ENCODE data around the gene MYOC. TPM values are rescaled to one million over a fixed set of nuclear protein-coding genes. Genes with fewer than 3 reads are reported as not detected.
"Not testable (repeated sequence)": the region's sequence is repeated elsewhere in the genome, so short reads cannot be mapped to it uniquely, and the experiment has no call there.

Gene MYOC
- total RNA-seq, 1 donor from 2014 or later: 5.3 TPM

GRCh38 chr1:171622152-171622462 is 30.4 kb downstream of the MYOC start, which contains the start of gene MYOCOS:
TSS of gene MYOCOS (plus strand) at chr1:171622243. CDS start at chr1:171623884, 1,641 bp downstream.
- intact Hi-C loops (cut with DNase I): no loop called here
- DNase-seq (ENCODE audit: missing footprints) (no peak), ATAC-seq (no peak)

- DNase-seq (ENCODE audit: missing footprints) (no peak), ATAC-seq (no peak)
- intact Hi-C loops (cut with DNase I): no loop called here
Observed at GRCh38 chr1:171616586-171616985, 35.9 kb downstream of the MYOC start.

- DNase-seq (ENCODE audit: missing footprints); ATAC-seq; intact Hi-C loops (cut with DNase I): not testable (repeated sequence)
Observed at GRCh38 chr1:171615122-171615906, 37.2 kb downstream of the MYOC start.

- ATAC-seq: no peak
- no peak for DNase-seq (ENCODE audit: missing footprints)
- intact Hi-C loops (cut with DNase I): no loop called here
Observed at GRCh38 chr1:171613282-171613681, 39.2 kb downstream of the MYOC start.

GRCh38 chr1:171611306-171611705 is 41.2 kb downstream of the MYOC start:
- intact Hi-C loops (cut with DNase I): no loop called here
- ATAC-seq (no peak), DNase-seq (ENCODE audit: missing footprints) (no peak)

GRCh38 chr1:171610385-171610784 is 42.1 kb downstream of the MYOC start:
- no peak for DNase-seq (ENCODE audit: missing footprints)
- intact Hi-C loops (cut with DNase I): no loop called here
- no peak for ATAC-seq

- intact Hi-C loops (cut with DNase I): no loop called here
- ATAC-seq (no peak), DNase-seq (ENCODE audit: missing footprints) (no peak)
Observed at GRCh38 chr1:171606402-171606941, 46.0 kb downstream of the MYOC start.

GRCh38 chr1:171603042-171603441 is 49.4 kb downstream of the MYOC start:
- DNase-seq (ENCODE audit: missing footprints); intact Hi-C loops (cut with DNase I); ATAC-seq: not testable (repeated sequence)

- DNase-seq (ENCODE audit: missing footprints) (no peak), ATAC-seq (no peak)
- intact Hi-C loops (cut with DNase I): no loop called here
Observed at GRCh38 chr1:171600862-171601261, 51.6 kb downstream of the MYOC start.

GRCh38 chr1:171600310-171600709 is 52.2 kb downstream of the MYOC start:
- intact Hi-C loops (cut with DNase I); DNase-seq (ENCODE audit: missing footprints); ATAC-seq: not testable (repeated sequence)

- no peak for ATAC-seq
- DNase-seq (ENCODE audit: missing footprints): no peak
- intact Hi-C loops (cut with DNase I): no loop called here
Observed at GRCh38 chr1:171597203-171597602, 55.3 kb downstream of the MYOC start.

GRCh38 chr1:171596705-171597104 is 55.8 kb downstream of the MYOC start:
- DNase-seq (ENCODE audit: missing footprints): no peak
- no peak for ATAC-seq
- intact Hi-C loops (cut with DNase I): no loop called here

- intact Hi-C loops (cut with DNase I): no loop called here
- ATAC-seq: no peak
- no peak for DNase-seq (ENCODE audit: missing footprints)
Observed at GRCh38 chr1:171596119-171596518, 56.4 kb downstream of the MYOC start.

GRCh38 chr1:171595324-171595723 is 57.2 kb downstream of the MYOC start:
- intact Hi-C loops (cut with DNase I): no loop called here
- no peak for ATAC-seq

GRCh38 chr1:171590022-171590421 is 62.5 kb downstream of the MYOC start:
- intact Hi-C loops (cut with DNase I): no loop called here
- DNase-seq (ENCODE audit: missing footprints) (no peak), ATAC-seq (no peak)

More at GRCh38 chr1:171595324-171595723, 57.2 kb downstream of the MYOC start:
- DNase-seq (ENCODE audit: missing footprints): no peak

- DNase-seq (ENCODE audit: missing footprints) (no peak), ATAC-seq (no peak)
- intact Hi-C loops (cut with DNase I): loop anchor here (10.0 kb wide), 1 partner anchor 53 kb away; no protein-coding TSS in a partner anchor
Observed at GRCh38 chr1:171588230-171588629, 64.3 kb downstream of the MYOC start.

GRCh38 chr1:171585715-171586114 is 66.8 kb downstream of the MYOC start:
- no peak for ATAC-seq
- intact Hi-C loops (cut with DNase I): loop anchor here (10.0 kb wide), 1 partner anchor 51 kb away; no protein-coding TSS in a partner anchor
- DNase-seq (ENCODE audit: missing footprints): no peak
